Right lobe of liver (tissue), 4 donors: Measurements from ENCODE around the gene PTPRK.

ENCODE experiments used
- POLR2A ChIP-seq: fragments of 450-650 bp; IDR thresholded peaks from one replicate; pipeline ENCODE4 v1.6.1; 2017; ENCODE audit warnings: antibody characterized with exemption, mild to moderate bottlenecking
- TF ChIP-seq, protein P1 (sequence below), 4 donors: fragments of 200-600 bp in 3 of 4; fragments of 450-650 bp in 1 of 4; IDR thresholded peaks; one replicate each; pipeline versions ENCODE4 v1.5.1 to v1.8.0; 2016 to 2022; ENCODE audit warnings: antibody characterized with exemption in 4 of 4, mild to moderate bottlenecking in 2 of 4
- donor health status: DM: no; HTN: no; CAD: no.
- donor health status: DM: no; HTN: no; CAD: no.
- donor health status: DM: no; HTN: yes; CAD: no.

DNA sequence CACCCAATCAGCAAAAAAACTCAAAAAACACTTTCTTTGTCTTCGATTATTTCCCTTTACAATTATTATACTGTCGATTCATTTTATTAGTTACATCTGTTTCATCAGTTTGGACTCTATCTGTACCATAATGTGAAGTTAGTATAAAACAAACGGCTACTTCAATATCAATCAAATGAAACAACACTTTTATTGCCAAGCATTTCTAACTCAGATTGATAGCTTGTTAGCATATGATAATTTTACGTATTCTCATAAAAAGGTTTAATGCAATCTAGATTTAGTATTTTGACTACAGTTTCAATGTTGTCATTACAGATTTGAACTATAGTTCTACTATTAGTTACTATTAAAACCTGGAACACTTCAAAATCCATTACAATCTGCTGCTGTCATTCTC, 149.3 kb downstream of the PTPRK start:
- TF ChIP-seq, protein P1, sequence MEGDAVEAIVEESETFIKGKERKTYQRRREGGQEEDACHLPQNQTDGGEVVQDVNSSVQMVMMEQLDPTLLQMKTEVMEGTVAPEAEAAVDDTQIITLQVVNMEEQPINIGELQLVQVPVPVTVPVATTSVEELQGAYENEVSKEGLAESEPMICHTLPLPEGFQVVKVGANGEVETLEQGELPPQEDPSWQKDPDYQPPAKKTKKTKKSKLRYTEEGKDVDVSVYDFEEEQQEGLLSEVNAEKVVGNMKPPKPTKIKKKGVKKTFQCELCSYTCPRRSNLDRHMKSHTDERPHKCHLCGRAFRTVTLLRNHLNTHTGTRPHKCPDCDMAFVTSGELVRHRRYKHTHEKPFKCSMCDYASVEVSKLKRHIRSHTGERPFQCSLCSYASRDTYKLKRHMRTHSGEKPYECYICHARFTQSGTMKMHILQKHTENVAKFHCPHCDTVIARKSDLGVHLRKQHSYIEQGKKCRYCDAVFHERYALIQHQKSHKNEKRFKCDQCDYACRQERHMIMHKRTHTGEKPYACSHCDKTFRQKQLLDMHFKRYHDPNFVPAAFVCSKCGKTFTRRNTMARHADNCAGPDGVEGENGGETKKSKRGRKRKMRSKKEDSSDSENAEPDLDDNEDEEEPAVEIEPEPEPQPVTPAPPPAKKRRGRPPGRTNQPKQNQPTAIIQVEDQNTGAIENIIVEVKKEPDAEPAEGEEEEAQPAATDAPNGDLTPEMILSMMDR (IDR thresholded peaks at IDR 0.05): no peak
- no peak for TF ChIP-seq POLR2A
